ENCODE data around the gene LFNG. TPM values are rescaled to one million over a fixed set of nuclear protein-coding genes. Genes with fewer than 3 reads are reported as not detected.
A peak's percentile ranks its signal among the peaks of the same experiment; 100 is the strongest.

LFNG gene
- total RNA-seq, 1 donor from 2014 or later, result 58.0 TPM

- no peak overlapping the region for H3K9ac ChIP-seq
- DNase-seq (ENCODE audit: low spot score), result no peak
- H3K9me3 ChIP-seq (ENCODE audit: low read depth), result no peaks in the 10 kb centered on the region
- H3K4me2 ChIP-seq, result no peak overlapping the region
- H3K4me1 ChIP-seq, result no peaks in the 10 kb centered on the region
- Mint-ChIP-seq H3K36me3 (peaks cover 3% of the 10 kb centered on the region), H3K4me3 (no peak overlapping the region), H3K4me1 (no peaks in the 10 kb centered on the region), H3K27ac (no peak overlapping the region), H3K27me3 (ENCODE audit: insufficient read depth, low read depth) (peaks cover 10% of the 10 kb centered on the region), H3K9me3 (no peaks in the 10 kb centered on the region)
- TF ChIP-seq EZH2phosphoT487 (IDR thresholded peaks at IDR 0.05) (no peak), EZH2 (IDR thresholded peaks at IDR 0.05) (no peak), CTCF (IDR thresholded peaks at IDR 0.05) (no peak)
- H3F3A ChIP-seq (ENCODE audit: low read depth), result no peaks in the 10 kb centered on the region
- H3K79me2 ChIP-seq (ENCODE audit: low read depth), result no peaks in the 10 kb centered on the region
- no peak overlapping the region for H3K4me3 ChIP-seq
- H4K20me1 ChIP-seq (ENCODE audit: low read depth), result no peaks in the 10 kb centered on the region
- H2AFZ ChIP-seq (replicated peaks), result no peak overlapping the region
- no peaks in the 10 kb centered on the region for H3K27me3 ChIP-seq
- no peak overlapping the region for H3K27ac ChIP-seq
- H3K36me3 ChIP-seq, result no peaks in the 10 kb centered on the region
Observed at GRCh38 chr7:2541291-2542010, 21.9 kb downstream of the LFNG start.

- Histone ChIP-seq H3K4me1 (no peaks in the 10 kb centered on the region), H3K4me3 (no peak overlapping the region), H3K27me3 (no peaks in the 10 kb centered on the region), H3F3A (ENCODE audit: low read depth) (no peaks in the 10 kb centered on the region), H3K36me3 (no peaks in the 10 kb centered on the region), H4K20me1 (ENCODE audit: low read depth) (no peaks in the 10 kb centered on the region), H3K9me3 (ENCODE audit: low read depth) (no peaks in the 10 kb centered on the region), H2AFZ (replicated peaks) (no peak overlapping the region), H3K9ac (no peak overlapping the region), H3K4me2 (no peak overlapping the region), H3K79me2 (ENCODE audit: low read depth) (no peaks in the 10 kb centered on the region), H3K27ac (no peak overlapping the region)
- H3K36me3 Mint-ChIP-seq, result peaks cover 5% of the 10 kb centered on the region
- DNase-seq (ENCODE audit: low spot score), result no peak
- TF ChIP-seq EZH2 (IDR thresholded peaks at IDR 0.05) (no peak), EZH2phosphoT487 (IDR thresholded peaks at IDR 0.05) (no peak), CTCF (IDR thresholded peaks at IDR 0.05) (no peak)
- H3K4me1 Mint-ChIP-seq, result no peaks in the 10 kb centered on the region
- no peak overlapping the region for H3K27ac Mint-ChIP-seq
- no peaks in the 10 kb centered on the region for H3K9me3 Mint-ChIP-seq
- peaks cover 10% of the 10 kb centered on the region for H3K27me3 Mint-ChIP-seq (ENCODE audit: insufficient read depth, low read depth)
- H3K4me3 Mint-ChIP-seq, result no peak overlapping the region
Observed at GRCh38 chr7:2542011-2542915, 22.7 kb downstream of the LFNG start.

GRCh38 chr7:2542916-2543871 is 23.6 kb downstream of the LFNG start:
- TF ChIP-seq EZH2phosphoT487 (IDR thresholded peaks at IDR 0.05), result no peak
- Mint-ChIP-seq H3K4me1 (no peaks in the 10 kb centered on the region), H3K9me3 (no peaks in the 10 kb centered on the region), H3K4me3 (no peak overlapping the region), H3K36me3 (peaks cover 11% of the 10 kb centered on the region), H3K27ac (peak overlapping the region; percentile 37), H3K27me3 (ENCODE audit: insufficient read depth, low read depth) (peaks cover 8% of the 10 kb centered on the region)
- H3K36me3 ChIP-seq, result peaks cover 3% of the 10 kb centered on the region
- H3K4me1 ChIP-seq, result no peaks in the 10 kb centered on the region
- DNase-seq (ENCODE audit: low spot score), result no peak
- H3K27ac ChIP-seq, result no peak overlapping the region
- H3K9ac ChIP-seq, result no peak overlapping the region
- H3K9me3 ChIP-seq (ENCODE audit: low read depth), result no peaks in the 10 kb centered on the region
- H3F3A ChIP-seq (ENCODE audit: low read depth), result no peaks in the 10 kb centered on the region
- H3K4me2 ChIP-seq, result no peak overlapping the region
- no peaks in the 10 kb centered on the region for H3K27me3 ChIP-seq
- H2AFZ ChIP-seq (replicated peaks), result no peak overlapping the region
- H3K79me2 ChIP-seq (ENCODE audit: low read depth), result no peaks in the 10 kb centered on the region
- no peaks in the 10 kb centered on the region for H4K20me1 ChIP-seq (ENCODE audit: low read depth)
- no peak overlapping the region for H3K4me3 ChIP-seq

Data from neural progenitor cell (in vitro differentiated cells).